GM21723 (cell line): ENCODE measurements around the gene IFI44.

Source experiments
- ATAC-seq: cut with Tn5 transposase; IDR thresholded peaks from one replicate; pipeline ENCODE4 v1.9.1; 2021; ENCODE audit warnings: mild to moderate bottlenecking, moderate library complexity; ENCODE audit not compliant: unreplicated experiment

IFI44 gene

DNA sequence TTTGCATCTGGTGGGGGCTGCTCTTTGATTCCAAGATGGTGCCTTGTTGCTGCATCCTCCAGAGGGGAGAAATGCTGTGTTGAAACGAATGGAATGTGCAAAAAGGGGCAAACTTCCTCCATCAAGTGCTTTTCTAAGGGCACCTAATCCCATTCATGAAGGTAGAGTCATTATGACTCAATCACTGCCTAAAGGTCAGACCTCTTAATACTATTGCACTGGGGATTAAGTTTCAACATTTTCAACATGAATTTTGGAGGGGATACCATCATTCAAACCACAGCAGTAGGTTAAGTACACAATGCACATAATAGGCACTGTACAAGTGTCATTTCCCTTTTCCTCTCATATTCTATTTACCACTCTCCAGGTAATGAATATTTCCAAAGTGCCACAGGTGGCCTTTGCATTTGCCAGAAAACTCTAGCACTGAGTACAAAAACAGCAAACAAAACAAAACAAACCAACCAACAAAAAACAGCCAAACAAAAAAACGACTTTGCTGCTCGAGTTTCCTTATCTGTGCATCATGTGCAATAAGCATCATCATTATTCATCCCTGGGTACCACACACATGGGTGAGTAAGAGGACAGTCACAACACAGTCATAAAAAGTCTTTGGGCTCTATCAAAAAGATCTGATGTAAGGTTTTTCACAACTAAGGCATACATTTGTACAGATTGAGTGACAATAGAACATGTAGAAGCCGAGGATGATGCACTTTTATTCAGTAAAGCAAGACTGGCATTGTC lies 42.5 kb downstream of the IFI44 start:
- no peak for ATAC-seq

DNA sequence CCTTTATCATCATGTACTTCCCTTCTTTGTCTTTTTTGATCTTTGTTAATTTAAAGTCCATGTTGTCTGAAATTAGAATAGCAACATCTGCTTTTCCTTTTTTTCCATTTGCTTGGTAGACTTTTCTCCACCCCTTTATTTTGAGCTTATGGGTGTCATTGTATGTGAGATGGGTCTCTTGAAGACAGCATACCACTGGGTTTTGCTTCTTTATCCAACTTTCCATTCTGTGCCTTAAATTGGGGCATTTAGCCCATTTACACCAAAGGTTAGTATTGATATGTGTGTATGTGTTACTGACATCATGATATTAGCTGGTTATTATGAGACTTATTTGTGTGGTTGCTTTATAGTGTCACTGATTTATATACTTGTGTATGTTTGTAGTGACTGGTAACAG lies 50.2 kb downstream of the IFI44 start:
- no peak for ATAC-seq

GRCh38 chr1:78702426-78702825 lies 52.8 kb downstream of the IFI44 start:
- no peak for ATAC-seq

DNA sequence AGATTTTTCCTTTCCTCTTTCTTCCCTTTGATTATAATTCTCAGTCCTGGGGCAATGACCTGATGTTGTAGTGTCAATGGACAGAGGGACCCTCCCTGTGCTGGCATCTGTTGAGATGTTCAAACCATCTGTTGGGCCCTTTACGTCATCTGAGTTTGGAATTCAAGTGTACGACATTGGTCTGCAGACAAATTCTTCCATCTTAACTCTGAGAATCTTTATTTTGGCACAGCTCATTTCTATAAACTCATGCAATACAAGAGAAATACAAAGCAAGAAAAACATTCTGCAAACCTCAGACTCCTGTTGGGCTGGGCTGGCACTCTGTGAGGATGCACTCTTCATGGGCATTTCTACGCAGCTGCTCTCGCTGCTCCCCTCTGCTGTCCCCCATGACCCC lies 54.2 kb downstream of the IFI44 start:
- ATAC-seq: no peak

DNA sequence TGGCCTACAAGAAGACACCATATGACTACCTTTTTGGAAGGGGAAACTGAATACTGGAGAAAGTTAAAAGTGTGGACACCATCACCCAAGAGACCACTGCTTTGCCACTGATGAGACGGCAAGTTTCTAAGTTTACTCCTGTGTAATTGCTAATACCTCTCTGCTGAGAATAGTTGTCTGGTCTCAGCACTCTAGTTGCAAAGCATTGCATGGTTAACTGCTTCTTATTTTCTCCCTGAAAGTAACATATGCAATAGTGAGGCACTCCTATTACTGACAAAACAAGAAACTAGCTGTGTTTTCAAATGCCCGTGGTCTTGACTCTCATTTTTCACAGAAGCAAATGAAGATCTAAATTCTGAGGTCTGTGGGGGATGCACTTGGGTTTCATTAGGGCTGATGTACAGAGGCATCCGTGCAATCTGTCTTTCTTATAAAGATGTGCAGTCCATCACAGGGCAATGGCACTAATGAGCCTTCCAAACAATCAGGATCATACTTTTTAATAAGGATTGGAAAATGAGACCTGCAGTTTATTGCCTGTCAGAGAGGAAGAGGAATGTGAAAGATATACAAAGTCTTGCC lies 62.9 kb downstream of the IFI44 start:
- ATAC-seq: no peak

DNA sequence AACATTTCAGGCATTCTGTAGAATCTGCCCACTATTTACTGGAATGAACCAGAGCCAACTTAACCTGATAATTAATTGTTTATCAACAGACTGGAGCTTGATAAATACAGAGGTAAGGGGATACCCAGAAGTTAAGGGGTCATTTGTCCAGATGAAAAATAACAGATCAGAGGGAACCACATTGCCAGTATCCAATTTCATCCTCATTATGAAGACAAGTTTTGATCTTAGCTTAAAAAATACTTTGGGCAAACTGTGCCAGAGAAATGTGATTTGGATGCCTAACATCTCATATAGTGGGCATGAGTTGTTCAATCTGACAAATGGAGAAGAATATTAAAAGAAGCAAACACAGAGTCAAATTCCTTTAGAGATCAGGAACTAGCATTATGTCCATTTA lies 63.7 kb downstream of the IFI44 start:
- no peak for ATAC-seq
